Measurements from ENCODE around the gene ELFN2.

DNA sequence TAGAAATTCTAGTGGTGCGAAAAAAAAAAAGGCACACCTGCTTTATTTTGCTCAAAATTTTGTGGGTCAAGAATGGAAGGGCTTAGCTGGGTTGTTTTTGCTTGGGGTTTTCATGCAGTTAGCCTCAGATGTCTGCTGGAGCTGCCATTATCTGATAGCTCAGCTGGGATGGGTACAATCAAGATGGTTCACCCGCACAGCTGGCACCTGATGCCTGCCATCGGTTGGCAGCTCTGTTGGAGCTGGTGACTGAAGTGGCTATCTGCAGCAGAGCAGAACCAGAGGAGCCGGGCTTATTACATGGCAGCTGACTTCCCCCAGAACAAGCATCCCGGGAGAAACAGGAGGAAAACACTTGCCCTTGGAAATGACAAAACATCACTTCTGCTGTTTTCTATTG, 12.1 kb upstream of the ELFN2 start:
- TF ChIP-seq EZH2 (IDR thresholded peaks at IDR 0.05; ENCODE audit: insufficient read depth, poor library complexity, severe bottlenecking) (no peak), EZH2phosphoT487 (IDR thresholded peaks at IDR 0.05; ENCODE audit: insufficient read depth, low read depth) (no peak)

Data from GM23248 (cell line).